ENCODE data around the gene CHP2. TPM values are rescaled to one million over a fixed set of nuclear protein-coding genes. Genes with fewer than 3 reads are reported as not detected.

Gene CHP2
- total and polyA plus RNA-seq, 12 donors: 0.01 TPM; not detected in 11

DNA sequence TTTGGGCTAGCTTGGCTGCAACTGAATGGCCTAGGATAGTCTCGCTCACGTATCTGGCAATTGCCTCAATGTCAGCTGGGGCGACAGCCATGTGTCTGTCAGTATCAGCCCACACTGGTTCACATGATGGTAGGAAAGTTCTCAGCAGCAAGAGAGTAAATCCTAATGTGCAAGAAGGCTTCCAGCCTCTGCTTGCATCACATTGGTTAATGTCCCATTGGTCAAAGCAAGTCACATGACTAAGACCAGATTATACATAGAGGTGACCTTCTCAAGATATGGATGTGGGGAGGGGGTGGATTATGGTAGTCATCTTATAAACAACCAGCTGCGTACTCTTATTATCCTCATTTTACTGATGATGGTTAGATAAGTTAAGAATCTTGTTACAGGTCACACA is 31.0 kb downstream of the CHP2 start:
- Histone ChIP-seq H3K36me3 (no peaks in the 10 kb centered on the region), H3K4me1 (peaks cover 0 to 11% (median 0%) of the 10 kb centered on the region in 9 donors), H3K4me3 (no peak overlapping the region), H3K27me3 (peaks cover 0 to 60% (median 31%) of the 10 kb centered on the region in 7 donors), H3K27ac (no peak overlapping the region), H3K9me3 (no peaks in the 10 kb centered on the region)
- DNase-seq (no peak), ATAC-seq (no peak)
- TF ChIP-seq, protein P1, sequence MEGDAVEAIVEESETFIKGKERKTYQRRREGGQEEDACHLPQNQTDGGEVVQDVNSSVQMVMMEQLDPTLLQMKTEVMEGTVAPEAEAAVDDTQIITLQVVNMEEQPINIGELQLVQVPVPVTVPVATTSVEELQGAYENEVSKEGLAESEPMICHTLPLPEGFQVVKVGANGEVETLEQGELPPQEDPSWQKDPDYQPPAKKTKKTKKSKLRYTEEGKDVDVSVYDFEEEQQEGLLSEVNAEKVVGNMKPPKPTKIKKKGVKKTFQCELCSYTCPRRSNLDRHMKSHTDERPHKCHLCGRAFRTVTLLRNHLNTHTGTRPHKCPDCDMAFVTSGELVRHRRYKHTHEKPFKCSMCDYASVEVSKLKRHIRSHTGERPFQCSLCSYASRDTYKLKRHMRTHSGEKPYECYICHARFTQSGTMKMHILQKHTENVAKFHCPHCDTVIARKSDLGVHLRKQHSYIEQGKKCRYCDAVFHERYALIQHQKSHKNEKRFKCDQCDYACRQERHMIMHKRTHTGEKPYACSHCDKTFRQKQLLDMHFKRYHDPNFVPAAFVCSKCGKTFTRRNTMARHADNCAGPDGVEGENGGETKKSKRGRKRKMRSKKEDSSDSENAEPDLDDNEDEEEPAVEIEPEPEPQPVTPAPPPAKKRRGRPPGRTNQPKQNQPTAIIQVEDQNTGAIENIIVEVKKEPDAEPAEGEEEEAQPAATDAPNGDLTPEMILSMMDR (IDR thresholded peaks at IDR 0.05): no peak
- intact Hi-C loops (cut with DNase I): no loop called here
- WGBS, 2 donors: 91 to 92% methylated on average over 4 of the region's 4 CpGs

- TF ChIP-seq, protein P1 (IDR thresholded peaks at IDR 0.05): no peak
- DNase-seq (no peak), ATAC-seq (no peak)
- H3K4me3 ChIP-seq: no peak overlapping the region
- intact Hi-C loops (cut with DNase I): no loop called here
- 18 to 25% methylated on average over 6 of the region's 6 CpGs for WGBS, 2 donors
- no peaks in the 10 kb centered on the region for H3K36me3 ChIP-seq
- peaks cover 0 to 11% (median 0%) of the 10 kb centered on the region in 9 donors for H3K4me1 ChIP-seq
- H3K27ac ChIP-seq: no peak overlapping the region
- H3K27me3 ChIP-seq: peaks cover 0 to 49% (median 26%) of the 10 kb centered on the region in 7 donors
- no peaks in the 10 kb centered on the region for H3K9me3 ChIP-seq
These were observed 32.2 kb downstream of the CHP2 start for GRCh38 chr16:23786964-23787561.

DNA sequence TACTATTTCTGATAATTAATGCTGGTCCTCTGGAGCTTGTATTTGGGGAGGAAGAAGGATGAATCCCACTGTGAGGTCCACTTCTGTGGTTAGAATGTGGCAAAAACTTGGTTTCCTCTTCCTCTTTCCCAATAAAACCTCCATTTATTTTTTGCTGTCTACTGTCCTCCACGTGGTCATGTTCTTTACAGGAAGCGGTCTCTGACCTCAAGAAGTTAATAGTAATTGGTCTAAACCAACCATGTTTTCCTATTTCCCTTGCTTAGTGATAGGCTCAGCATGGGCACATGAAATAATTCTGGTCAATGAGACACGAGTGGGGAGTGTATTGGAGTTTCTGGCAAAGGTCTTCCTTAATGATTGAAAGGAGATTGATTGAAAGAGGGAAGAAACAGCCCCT is 33.9 kb downstream of the CHP2 start:
- Histone ChIP-seq H3K36me3 (no peaks in the 10 kb centered on the region), H3K9me3 (no peaks in the 10 kb centered on the region), H3K27me3 (peaks cover 0 to 36% (median 21%) of the 10 kb centered on the region in 7 donors), H3K27ac (no peak overlapping the region), H3K4me3 (no peak overlapping the region), H3K4me1 (peaks cover 0 to 11% (median 0%) of the 10 kb centered on the region in 9 donors)
- DNase-seq (no peak), ATAC-seq (no peak)
- intact Hi-C loops (cut with DNase I): no loop called here
- TF ChIP-seq, protein P1 (IDR thresholded peaks at IDR 0.05): no peak
- WGBS, 2 donors: 59 to 64% methylated on average over 3 of the region's 3 CpGs

- Histone ChIP-seq H3K27ac (no peak overlapping the region), H3K9me3 (no peaks in the 10 kb centered on the region), H3K4me3 (no peak overlapping the region), H3K27me3 (peaks cover 0 to 30% (median 5%) of the 10 kb centered on the region in 7 donors), H3K36me3 (no peaks in the 10 kb centered on the region), H3K4me1 (no peaks in the 10 kb centered on the region)
- WGBS, 2 donors: 76 to 86% methylated on average over 6 of the region's 6 CpGs
- intact Hi-C loops (cut with DNase I): loop anchor here in 3 of 10 donors (10.0 kb wide), 2 partner anchors 219 to 709 kb away; no protein-coding TSS in a partner anchor
- TF ChIP-seq, protein P1 (IDR thresholded peaks at IDR 0.05): no peak
- DNase-seq (no peak), ATAC-seq (no peak)
These were observed 40.6 kb downstream of the CHP2 start for GRCh38 chr16:23795378-23795777.
